DLD1 (cell line): ENCODE data around the gene TRIO.
"Not testable (repeated sequence)": the region's sequence is repeated elsewhere in the genome, so short reads cannot be mapped to it uniquely, and the experiment has no call there.

Experiments used
- in situ Hi-C: cut with HindIII; loops from 2 replicates; pipeline ENCODE4 v1.10.0; 2017; ENCODE audit warnings: low sequenced_read_pairs

TRIO gene

DNA sequence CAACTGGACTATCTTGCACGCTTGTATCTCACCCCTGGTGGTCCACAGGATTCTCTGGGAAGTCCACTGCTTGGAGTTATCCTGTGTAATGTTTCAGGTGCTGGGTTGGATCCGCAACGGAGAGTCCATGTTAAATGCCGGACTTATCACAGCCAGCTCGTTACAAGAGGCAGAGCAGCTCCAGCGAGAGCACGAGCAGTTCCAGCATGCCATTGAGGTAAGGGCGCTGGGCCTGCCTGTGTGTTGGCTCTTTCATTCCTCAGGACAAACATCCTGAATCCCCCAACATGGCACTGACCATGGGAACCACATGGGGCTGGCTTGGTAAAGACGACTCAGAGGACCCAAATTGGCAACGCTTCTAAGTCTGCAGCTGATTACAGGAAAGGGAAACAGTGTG is 223.6 kb downstream of the TRIO start:
- in situ Hi-C loops: loop anchor here (25.0 kb wide), 2 partner anchors 271 to 379 kb away; no protein-coding TSS in a partner anchor

DNA sequence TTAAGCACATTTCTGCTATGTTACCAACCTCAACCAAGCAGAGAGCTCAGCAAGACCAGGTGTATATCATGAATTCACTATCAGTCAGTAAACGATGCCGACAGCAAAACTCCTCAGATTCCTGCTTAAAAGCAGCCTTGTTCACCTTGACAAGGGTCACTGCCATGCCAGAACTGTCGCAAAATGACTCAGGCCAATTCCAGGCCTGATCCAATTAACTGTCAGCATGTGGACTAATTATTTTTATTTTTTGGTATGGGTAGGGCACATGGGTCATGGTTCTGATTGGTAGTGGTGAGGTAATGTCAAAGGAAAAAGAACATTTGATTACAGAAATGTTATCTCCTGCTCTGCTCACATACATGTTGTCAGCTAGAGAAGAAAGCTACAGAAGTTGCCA is 224.2 kb downstream of the TRIO start:
- in situ Hi-C loops: loop anchor here (25.0 kb wide), 2 partner anchors 270 to 380 kb away; no protein-coding TSS in a partner anchor

DNA sequence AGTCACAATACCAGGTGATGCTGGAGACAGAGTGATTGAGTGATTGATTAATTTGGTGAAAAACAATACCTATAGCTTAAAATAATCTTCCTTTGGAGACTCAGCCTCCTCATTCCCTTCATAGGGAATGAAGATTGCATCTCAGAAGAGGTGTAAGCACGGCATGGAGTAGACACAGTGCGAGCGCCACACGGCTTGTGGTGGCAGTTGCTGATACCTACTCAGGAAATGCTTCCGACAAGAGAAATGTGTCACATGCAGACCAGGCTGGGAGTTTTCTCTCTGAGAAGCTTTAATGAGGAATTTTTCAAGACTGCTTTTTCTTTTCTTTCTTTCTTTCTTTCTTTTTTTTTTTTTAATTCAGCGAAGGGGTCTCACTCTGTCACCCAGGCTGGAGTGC is 226.6 kb downstream of the TRIO start:
- in situ Hi-C loops: loop anchor here (25.0 kb wide), 2 partner anchors 268 to 382 kb away; no protein-coding TSS in a partner anchor

DNA sequence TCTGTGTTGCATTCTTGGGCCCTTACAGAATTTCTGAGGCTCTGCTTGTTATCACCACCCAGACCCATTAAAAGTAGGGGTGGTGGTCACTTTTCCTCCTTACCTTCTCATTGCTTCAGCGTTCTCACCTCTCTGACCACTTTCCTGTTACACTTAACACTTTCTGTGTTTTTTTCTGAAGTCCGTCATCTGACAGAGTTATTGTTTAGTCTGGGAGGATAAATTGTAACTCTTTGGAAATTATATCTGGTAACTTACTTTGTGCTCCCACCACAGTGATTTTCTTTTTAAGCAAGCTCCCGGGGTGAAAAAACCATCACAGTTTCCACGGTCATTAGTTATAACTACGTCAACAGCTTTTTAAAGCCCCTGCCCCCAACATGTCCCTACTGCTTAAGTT is 227.2 kb downstream of the TRIO start:
- in situ Hi-C loops: loop anchor here (25.0 kb wide), 2 partner anchors 267 to 383 kb away; no protein-coding TSS in a partner anchor

DNA sequence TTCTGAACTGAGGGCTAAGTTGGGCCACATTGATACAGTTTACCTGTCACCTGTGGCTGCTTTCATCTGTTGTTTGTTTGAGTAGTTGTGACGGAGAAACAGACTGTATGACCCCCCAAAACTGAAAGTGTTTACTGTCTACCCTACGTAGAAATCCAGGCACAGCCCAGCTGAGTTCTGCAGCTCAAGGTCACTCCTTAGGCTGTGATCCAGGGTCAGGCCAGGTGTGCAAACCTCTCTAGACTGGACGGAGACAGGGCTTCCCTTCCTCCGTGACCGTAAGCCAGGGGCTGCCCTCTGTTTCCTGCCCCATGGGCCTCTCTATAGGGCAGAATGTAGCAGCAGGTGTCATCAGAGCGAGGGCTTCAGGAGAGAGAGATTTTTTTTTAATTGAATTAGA is 230.5 kb downstream of the TRIO start:
- in situ Hi-C loops: loop anchor here (25.0 kb wide), 2 partner anchors 264 to 386 kb away; no protein-coding TSS in a partner anchor

- in situ Hi-C loops: loop anchor here (25.0 kb wide), 2 partner anchors 263 to 387 kb away; no protein-coding TSS in a partner anchor
These were observed 231.0 kb downstream of the TRIO start for GRCh38 chr5:14374100-14374499.

- in situ Hi-C loops: no loop called here
These were observed 233.6 kb downstream of the TRIO start for GRCh38 chr5:14376789-14377188.

DNA sequence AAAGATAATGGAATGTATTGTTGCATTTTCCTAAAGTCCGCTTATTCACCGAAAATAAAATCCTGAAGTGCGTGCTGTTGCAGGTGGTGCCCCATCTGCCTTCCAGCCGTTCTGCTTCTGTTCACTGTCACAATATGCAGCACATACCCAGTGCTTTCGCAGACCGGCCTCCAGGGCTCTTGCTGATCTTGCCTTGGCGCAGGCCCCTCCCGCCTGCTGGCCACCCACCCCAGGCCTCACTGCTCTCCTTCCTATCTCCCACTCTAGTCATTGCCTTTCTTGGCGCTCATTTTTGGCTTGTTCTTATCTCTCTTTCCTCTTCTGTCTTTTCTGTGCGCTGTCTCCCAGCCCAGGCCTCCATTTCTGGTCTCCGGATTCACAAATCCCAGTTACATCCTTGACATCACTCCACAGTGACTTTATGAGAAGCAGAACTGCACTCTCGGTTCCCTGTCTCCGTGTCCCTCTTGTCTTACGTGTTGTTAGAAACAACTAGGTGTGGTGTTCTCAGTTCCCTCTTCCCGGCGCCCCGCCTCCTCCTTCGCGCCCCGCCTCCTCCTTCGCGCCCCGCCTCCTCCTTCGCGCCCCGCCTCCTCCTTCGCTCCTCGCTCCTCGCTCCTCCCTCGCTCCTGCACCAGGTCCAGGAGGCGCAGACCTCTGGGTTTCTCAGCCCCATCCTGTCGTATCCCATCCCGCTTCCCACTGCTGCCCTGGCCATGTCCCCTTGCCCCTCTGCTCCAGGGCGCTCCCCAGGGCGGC is 236.8 kb downstream of the TRIO start:
- in situ Hi-C loops: no loop called here

DNA sequence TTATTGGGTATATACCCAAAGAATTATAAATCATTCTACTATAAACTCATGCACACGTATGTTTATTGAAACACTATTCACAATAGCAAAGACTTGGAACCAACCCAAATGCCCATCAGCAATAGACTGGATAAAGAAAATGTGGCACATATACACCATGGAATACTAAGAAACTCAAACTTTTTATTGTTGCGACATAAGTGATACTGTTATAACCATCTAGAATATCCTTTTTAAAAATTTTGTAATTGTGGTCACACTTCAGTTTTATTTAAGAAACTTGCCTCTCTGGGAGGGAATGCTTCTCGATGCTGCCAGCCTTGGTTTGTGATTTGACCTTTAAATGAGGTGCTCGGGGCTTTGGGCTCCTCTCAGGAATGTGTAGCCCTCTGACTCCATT is 237.6 kb downstream of the TRIO start:
- in situ Hi-C loops: no loop called here

DNA sequence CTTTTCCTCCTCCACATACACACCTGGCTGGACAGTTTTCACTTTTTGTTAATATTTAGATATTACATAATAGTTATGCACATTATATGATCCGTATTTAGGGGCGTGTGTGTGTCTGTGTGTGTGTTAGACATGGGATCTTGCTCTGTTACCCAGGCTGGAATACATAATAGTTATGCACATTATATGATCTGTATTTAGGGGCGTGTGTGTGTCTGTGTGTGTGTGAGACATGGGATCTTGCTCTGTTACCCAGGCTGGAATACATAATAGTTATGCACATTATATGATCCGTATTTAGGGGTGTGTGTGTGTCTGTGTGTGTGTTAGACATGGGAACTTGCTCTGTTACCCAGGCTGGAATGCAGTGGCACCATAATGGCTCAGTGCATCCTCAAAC is 239.5 kb downstream of the TRIO start:
- in situ Hi-C loops: no loop called here

DNA sequence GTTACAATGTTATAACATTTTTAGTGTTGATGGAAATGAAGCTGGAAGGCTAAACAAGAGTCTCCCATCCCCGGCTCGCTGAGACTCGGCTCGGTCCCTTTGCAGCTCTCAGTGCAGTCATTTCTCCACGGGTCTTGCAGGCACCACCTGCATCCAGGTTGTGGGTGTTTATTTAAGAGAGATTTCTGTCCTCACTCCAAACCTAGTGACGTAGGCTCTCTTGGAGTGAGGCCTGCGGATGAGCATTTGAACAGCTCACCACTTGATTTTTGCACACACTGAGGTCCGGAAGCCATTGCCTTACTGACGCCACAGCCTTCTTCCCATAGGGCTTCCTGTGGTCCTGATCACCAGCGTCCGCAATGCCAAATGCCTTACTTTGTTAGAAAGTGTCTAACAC is 240.8 kb downstream of the TRIO start:
- in situ Hi-C loops: no loop called here

- in situ Hi-C loops: no loop called here
These were observed 241.9 kb downstream of the TRIO start for GRCh38 chr5:14385019-14385418.

DNA sequence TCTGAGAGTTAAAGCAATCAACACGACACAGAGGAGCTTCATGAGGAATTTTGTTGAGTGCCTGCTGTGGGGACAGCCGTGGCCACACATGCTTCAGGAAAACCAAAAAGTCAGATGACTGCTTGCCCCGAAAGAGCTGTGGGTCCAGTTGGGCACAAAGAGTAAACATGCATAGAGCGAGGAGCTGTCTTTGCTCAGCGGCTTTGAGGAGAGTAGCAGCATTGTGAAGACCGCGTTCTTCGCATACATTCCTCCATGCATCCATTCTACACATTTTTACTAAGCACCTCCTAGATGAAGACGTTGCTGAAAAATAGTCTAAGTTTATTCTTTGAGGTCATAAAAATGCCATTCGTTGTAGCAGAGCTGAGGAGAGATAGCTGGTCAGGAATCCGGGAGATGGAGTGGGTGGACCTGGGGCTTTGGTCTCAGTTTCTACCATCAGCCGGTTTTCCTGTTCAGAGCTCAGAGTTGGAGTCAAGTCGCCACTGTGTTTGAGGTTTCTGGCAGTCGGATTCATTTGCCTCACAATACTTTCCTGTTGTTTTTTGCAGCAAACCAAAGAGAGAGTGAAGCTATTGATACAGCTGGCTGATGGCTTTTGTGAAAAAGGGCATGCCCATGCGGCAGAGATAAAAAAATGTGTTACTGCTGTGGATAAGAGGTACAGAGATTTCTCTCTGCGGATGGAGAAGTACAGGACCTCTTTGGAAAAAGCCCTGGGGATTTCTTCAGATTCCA is 243.9 kb downstream of the TRIO start:
- in situ Hi-C loops: no loop called here

DNA sequence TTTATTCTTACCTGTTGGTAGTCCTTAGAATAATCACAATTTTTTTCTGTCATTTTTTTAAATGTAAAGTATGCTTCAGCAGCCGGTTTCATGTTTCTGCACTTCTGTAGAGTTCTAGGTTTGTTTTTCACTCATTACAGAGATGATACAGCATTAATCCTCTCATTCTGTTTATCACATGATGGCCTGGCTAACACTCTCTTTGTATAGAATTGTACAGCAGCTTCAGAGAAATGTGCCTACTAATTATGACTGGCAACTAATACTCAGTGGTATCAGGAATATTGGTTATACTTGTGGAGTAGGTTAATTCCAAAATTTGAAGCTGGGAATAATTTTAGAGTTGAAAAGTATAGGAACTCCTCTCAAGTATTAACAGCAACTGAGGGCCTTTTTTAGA is 245.6 kb downstream of the TRIO start:
- in situ Hi-C loops: no loop called here

DNA sequence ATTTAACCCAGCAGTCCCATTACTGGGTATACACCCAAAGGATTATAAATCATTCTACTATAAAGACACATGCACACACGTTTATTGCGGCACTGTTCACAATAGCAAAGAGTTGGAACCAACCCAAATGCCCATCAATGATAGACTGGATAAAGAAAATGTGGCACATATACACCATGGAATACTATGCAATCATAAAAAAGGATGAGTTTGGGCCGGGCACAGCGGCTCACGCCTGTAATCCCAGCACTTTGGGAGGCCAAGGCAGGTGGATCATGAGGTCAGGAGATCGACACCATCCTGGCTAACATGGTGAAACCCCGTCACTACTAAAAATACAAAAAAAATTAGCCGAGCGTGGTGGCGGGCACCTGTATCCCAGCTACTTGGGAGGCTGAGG is 249.4 kb downstream of the TRIO start:
- in situ Hi-C loops: not testable (repeated sequence)

DNA sequence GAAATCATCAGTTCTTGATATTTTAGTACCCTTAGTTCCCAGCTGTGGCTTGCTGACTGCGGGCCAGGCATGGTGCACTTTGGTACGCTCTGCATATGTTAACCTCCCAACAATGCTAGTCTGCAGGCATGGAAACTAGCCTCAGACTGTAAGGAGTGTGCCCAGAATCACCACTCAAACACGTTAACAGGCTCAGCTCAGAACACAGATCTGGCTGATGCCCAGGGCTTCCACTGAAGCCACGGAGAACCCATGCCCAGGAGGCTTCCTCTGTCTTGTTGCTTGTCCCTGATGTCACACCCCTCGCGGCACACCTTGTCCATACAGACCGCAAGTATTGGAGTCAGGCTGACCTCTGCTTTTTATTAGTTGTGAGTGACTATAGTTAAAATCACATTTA is 251.2 kb downstream of the TRIO start:
- in situ Hi-C loops: no loop called here

DNA sequence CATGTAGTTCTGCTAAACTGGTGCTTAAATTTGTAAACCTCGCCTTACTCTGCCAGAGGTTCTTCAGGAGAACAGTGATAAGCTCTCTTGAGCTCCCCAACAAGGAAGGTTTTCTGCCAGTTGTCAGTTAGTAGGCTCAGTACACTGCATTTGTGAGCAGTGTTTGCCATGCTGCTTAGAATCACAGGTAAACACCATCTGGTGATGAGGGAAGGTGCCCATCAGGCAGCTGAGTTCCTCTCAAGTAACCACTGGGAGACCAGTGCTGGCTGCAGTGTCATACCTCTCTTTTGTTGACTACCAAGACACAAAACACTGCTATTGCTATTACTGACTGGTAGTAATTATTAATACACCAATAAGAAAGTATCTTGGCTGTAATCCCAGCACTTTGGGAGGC is 252.3 kb downstream of the TRIO start:
- in situ Hi-C loops: no loop called here

DNA sequence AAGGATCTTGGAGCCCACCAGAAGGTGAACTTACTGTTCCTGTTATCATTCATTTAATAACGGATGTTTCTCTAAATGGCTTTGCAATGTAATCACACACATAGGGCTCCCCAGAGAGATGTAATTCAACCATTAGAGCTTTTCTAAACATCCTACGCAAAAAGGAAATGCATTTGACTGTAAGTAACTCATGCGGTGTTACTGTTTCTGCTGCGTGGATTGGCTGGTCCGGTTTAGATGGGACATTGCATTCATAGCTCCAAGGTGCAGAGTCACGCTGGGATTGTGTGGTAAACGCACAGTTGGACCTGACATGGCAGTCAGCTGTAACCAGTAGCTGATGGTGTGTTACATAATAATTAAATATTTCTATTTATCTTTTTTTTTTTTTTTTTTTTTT is 252.9 kb downstream of the TRIO start:
- in situ Hi-C loops: no loop called here

DNA sequence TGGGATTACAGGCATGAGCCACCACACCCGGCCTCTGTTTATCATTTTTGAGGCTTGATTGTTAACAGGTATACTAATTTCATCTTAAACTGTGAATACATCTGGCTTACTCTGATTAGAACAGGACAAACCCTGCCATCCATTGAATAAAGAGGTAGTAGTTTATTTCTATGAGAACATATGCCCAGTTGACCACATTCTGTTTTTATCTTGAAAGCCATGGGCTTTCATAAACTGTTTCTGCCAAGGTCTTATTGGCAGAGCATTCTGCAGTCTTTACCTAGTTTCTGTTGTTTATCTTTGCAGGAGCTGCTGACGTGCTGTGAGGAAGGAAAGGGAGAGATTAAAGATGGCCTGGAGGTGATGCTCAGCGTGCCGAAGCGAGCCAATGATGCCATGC is 253.6 kb downstream of the TRIO start:
- in situ Hi-C loops: no loop called here

DNA sequence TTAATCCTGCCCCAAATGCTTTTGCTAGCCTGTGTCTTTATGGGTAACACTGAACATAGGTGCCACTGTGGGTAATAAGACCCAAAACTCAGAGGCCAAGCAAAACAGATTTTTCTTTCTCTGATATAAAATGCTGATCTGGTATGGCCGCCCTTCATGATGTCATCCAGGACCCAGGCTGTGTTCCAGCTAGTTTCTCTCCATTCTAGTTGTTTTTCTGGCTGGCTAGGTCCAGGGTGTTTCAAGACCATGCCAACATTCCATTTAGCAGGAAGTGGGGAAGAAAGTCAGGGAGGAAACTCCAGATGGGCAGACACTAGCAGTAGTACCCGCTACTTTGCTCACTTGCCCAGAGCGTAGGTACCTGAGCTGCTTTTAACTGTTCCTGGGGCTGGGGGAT is 254.6 kb downstream of the TRIO start:
- in situ Hi-C loops: no loop called here

DNA sequence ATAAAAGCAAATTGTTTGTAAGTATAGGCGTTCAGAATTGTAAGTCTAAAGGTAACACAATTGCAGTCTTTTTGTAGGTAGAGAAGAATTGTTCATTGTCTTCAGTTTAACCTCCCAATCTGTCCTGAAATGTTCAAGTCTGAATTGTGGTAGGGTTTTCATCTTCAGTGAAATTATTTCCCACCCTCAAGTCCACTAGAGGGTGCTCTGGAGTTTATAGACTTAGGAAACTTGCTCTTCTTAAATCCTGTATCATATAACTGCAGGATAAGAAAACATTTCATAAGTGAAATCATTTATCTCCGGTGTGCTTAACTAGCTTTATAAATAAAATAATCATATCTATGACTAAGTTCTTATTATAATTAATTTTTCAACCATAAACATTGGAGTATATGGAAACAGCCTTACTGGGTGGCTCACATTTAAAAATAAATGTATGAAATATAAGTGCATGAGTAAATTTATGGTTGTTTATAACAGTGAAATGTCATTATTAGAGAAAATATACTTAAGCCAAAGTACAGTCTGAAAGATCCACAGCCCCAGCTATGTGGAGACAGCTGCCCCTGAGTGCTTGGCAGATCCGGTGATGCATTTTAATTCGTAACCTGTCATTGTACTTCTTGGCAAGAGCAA is 256.0 kb downstream of the TRIO start:
- in situ Hi-C loops: no loop called here

DNA sequence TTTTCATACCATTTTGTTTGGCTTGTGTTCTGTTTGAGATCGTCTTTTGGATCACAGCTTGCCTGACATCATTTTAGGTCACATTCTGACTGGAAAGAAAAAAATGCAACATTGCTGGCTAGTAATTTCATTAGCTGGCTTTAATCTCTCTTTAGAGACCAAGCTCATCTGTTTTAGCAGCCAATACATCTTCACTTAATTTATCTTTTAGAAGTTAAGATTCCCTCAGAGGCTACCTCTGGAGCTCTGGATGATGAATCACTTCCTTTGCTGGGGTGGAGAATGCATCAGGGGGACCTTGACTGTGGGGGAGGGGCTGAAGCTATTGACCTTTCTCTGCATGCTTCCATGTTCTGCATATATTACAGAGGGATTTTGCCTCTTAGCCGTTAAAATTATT is 256.9 kb downstream of the TRIO start:
- in situ Hi-C loops: no loop called here
